ENCODE measurements around the gene EVI5L.
"Not testable (repeated sequence)": the region's sequence is repeated elsewhere in the genome, so short reads cannot be mapped to it uniquely, and the experiment has no call there.

The EVI5L gene

DNA sequence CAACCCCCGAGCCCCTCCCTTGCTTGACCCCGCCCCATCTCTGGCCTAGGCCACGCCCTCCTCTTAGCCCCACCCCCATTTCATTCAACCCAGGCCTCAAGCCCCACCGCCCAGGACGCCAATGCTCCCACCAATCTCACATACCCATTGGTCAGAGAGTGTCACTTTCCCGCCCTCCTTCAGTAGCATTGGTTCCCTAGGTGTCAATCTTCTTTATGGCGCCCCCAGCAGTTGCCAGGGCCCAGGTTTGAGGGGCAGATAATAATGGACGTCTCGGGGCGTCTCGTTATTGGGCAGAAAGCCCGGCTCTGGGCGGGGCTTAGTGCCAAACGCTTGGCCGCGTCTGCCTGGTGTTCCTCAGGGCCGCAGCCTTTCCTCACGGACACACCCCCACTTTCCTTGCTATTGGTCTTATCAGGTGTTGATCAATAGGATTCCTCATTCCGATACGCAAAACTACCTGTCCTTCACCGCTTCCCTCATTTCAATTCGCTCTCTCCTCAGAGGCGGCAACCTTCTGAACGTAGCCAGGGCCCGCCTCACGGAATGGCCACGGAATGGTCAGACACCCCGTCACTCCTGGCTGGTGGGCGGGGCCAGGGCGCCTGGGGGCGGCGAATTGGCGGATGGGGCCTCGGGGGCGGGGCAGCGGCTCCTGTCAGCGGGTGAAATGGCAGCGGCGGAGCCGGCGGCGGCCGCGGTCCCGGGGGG is at the start of gene EVI5L:
Gene EVI5L (plus strand): TSS at position 658 of the 711 bp plus-strand sequence. CDS start 16,325 bp downstream, outside the sequence.
- peaks cover 6% of the 10 kb centered on the region for H3K27me3 ChIP-seq (ENCODE audit: control insufficient read depth, insufficient read depth, low read length)
- H3K9me3 ChIP-seq (ENCODE audit: control insufficient read depth, insufficient read depth, low read length) = no peaks in the 10 kb centered on the region
- H3K9ac ChIP-seq (ENCODE audit: low read depth, low read length) = no peak within 1 kb of the TSS
- H3K4me3 ChIP-seq (ENCODE audit: low read depth, low read length) = peak within 1 kb of the TSS; percentile 58
- no peaks in the 10 kb centered on the region for H3K4me1 ChIP-seq (ENCODE audit: control insufficient read depth, insufficient read depth, low read length)
- H3K36me3 ChIP-seq (ENCODE audit: control insufficient read depth, insufficient read depth, low read length) = no peaks in the 10 kb centered on the region

DNA sequence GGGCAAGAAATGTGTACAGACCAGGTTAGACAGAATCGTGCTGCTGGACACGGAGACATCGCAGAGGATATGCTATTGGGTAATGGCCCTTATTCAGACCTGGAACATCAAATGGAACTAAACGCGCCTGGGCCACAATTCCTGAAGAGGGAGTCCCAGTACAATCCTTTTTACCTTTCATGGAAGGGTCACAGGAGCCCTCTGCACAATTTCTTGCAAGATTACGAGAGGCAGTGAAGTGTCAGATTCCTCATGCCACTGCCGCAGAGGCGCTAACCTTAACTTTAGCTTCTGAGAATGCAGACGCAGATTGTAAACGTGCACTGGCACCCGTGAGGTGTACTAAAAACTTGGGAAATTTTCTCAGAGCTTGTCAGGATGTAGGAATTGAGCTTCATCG is 48.9 kb upstream of the EVI5L start:
- no peaks in the 10 kb centered on the region for H3K36me3 ChIP-seq (ENCODE audit: control insufficient read depth, insufficient read depth, low read length)
- H3K27me3 ChIP-seq (ENCODE audit: control insufficient read depth, insufficient read depth, low read length) = peaks cover 15% of the 10 kb centered on the region
- H3K4me3 ChIP-seq (ENCODE audit: low read depth, low read length) = no peak overlapping the region
- H3K9me3 ChIP-seq (ENCODE audit: control insufficient read depth, insufficient read depth, low read length) = no peaks in the 10 kb centered on the region
- H3K4me1 ChIP-seq (ENCODE audit: control insufficient read depth, insufficient read depth, low read length) = no peaks in the 10 kb centered on the region
- no peak overlapping the region for H3K9ac ChIP-seq (ENCODE audit: low read depth, low read length)

DNA sequence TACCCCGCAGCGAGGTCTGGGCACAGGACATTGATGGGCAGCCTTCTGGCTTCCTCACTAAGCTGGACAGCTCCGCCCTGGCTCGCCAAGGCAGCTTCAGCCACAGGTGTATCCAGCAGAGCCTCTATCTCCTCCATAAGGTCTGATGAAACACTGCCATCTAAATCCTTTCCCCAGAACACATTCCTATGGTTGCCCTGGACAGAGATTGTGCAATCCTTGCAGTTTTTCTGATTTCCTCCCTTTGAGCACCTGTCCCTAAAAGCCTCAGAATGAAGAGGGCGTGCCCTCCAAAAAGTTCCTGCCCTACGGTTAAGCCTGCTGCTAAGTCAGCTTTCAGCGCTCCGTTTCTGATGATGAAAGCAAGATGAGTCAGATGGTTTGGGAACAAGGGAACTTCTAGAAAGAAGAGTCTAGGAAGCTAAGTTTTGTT is 46.0 kb upstream of the EVI5L start:
- Histone ChIP-seq H3K4me1 (ENCODE audit: control insufficient read depth, insufficient read depth, low read length) (no peaks in the 10 kb centered on the region), H3K27me3 (ENCODE audit: control insufficient read depth, insufficient read depth, low read length) (peaks cover 33% of the 10 kb centered on the region), H3K9ac (ENCODE audit: low read depth, low read length) (no peak overlapping the region), H3K9me3 (ENCODE audit: control insufficient read depth, insufficient read depth, low read length) (no peaks in the 10 kb centered on the region), H3K36me3 (ENCODE audit: control insufficient read depth, insufficient read depth, low read length) (no peaks in the 10 kb centered on the region), H3K4me3 (ENCODE audit: low read depth, low read length) (no peak overlapping the region)

DNA sequence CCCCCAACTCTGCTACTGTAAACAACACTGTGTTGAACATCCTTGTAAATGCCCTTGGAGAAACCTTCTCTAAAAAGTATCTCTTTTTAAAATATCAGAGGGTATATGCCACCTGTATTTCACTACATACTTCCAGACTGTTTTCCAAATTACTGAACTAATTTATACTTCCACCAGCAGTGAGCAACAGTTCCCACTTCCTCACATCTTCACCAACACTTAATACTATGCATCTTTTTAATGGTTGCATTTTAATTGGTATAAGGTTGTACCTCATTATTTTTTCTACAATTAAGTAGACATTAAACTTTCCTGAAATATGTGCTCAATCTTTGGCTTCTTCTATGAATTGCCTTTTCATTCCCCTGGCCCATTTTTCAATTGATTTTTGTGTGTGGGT is 45.2 kb upstream of the EVI5L start:
- Histone ChIP-seq H3K36me3 (ENCODE audit: control insufficient read depth, insufficient read depth, low read length) (no peaks in the 10 kb centered on the region), H3K4me1 (ENCODE audit: control insufficient read depth, insufficient read depth, low read length) (no peaks in the 10 kb centered on the region), H3K4me3 (ENCODE audit: low read depth, low read length) (no peak overlapping the region), H3K9ac (ENCODE audit: low read depth, low read length) (no peak overlapping the region), H3K9me3 (ENCODE audit: control insufficient read depth, insufficient read depth, low read length) (no peaks in the 10 kb centered on the region), H3K27me3 (ENCODE audit: control insufficient read depth, insufficient read depth, low read length) (peaks cover 36% of the 10 kb centered on the region)

DNA sequence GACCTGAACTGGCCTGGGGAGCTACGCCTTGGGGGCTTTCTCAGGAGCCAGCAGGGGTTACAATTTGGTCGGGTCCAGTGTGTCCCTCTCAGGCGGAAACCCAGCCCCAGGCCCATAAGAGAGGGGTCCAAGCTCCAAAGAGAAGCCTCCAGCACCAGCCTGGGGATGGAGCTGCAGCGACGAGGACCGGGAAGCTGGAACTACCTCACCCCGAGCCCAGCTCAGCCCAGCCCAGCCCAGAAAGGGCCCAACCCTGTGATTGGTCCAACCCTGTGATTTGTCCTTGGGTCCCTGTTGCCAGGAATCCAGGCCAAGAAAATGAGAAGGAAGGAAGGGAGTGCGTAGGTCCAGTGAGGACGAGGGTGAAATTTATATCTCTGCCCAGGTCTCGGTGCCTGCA is 42.9 kb upstream of the EVI5L start:
- H3K4me1 ChIP-seq (ENCODE audit: control insufficient read depth, insufficient read depth, low read length) = no peaks in the 10 kb centered on the region
- peaks cover 39% of the 10 kb centered on the region for H3K27me3 ChIP-seq (ENCODE audit: control insufficient read depth, insufficient read depth, low read length)
- H3K9me3 ChIP-seq (ENCODE audit: control insufficient read depth, insufficient read depth, low read length) = no peaks in the 10 kb centered on the region
- H3K4me3 ChIP-seq (ENCODE audit: low read depth, low read length) = peak overlapping the region; percentile 60
- no peak overlapping the region for H3K9ac ChIP-seq (ENCODE audit: low read depth, low read length)
- no peaks in the 10 kb centered on the region for H3K36me3 ChIP-seq (ENCODE audit: control insufficient read depth, insufficient read depth, low read length)

DNA sequence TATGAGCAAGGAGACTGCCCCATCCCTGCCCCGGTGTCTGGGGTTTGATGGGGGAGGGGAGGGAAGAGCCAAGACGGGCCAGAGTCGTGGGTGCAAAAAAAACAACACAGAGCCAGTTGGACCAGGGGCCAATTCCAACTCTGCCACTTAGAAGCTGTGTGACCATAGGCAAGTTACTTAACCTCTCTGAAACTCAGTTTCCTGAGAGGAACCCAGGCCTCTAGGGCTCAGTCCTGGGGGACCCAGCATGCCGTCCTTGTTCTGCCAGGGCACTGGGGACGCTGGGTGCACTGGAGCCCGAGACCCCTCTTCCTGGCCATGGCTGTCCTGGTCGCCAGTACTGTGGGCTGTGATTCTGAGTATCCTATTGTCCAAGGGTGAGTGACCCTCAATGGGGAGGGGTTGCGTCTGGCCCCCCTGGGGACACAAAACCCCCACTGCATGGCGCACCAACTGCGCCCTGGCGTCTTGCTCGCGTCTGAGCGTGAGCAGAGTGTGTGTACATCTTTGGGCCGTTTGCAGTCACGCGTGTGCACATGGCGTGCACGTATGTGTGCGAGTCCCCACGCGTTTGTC is 42.3 kb upstream of the EVI5L start:
- H3K9ac ChIP-seq (ENCODE audit: low read depth, low read length) = no peak overlapping the region
- no peaks in the 10 kb centered on the region for H3K9me3 ChIP-seq (ENCODE audit: control insufficient read depth, insufficient read depth, low read length)
- no peaks in the 10 kb centered on the region for H3K36me3 ChIP-seq (ENCODE audit: control insufficient read depth, insufficient read depth, low read length)
- H3K4me3 ChIP-seq (ENCODE audit: low read depth, low read length) = peak overlapping the region; percentile 60
- no peaks in the 10 kb centered on the region for H3K4me1 ChIP-seq (ENCODE audit: control insufficient read depth, insufficient read depth, low read length)
- peaks cover 39% of the 10 kb centered on the region for H3K27me3 ChIP-seq (ENCODE audit: control insufficient read depth, insufficient read depth, low read length)

DNA sequence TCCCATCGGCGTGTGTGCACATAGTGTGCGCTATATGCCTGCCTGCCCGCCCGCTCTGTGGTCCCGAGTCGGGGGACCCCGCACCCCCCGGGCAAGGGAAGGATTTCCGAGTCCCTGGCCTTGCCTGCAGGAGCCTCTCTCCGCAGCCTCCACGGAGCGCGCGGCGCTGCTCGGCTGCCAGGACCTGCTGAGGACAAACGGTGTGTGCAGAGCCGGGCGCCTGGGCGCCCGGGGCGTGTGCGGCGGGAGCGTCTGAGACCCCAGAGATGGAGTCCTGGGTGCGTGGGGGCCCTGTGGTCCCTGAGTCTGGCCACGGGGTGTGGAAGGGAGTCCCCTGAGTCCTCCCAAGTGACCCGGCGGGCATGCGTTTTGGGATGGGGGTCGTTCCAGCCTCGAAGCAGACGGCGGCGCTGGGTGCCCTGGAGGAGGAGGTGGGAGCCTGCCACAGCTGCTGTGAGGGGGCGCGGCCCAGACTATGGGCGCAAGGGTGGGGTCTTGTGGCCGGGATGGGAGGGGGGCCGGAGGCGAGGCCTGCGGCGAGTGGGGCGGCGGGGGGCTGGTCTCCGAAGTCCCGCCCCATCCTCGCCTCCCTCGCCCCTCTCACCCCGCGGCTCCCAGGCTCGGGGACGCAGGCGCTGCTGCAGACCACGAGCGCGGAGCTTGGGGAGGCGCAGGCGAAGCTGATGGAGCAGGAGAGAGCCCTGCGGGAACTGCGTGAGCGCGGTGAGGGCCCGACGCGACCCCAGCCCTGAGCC is 41.7 kb upstream of the EVI5L start:
- H3K9me3 ChIP-seq (ENCODE audit: control insufficient read depth, insufficient read depth, low read length) = no peaks in the 10 kb centered on the region
- H3K9ac ChIP-seq (ENCODE audit: low read depth, low read length) = no peak overlapping the region
- H3K27me3 ChIP-seq (ENCODE audit: control insufficient read depth, insufficient read depth, low read length) = peaks cover 36% of the 10 kb centered on the region
- no peaks in the 10 kb centered on the region for H3K36me3 ChIP-seq (ENCODE audit: control insufficient read depth, insufficient read depth, low read length)
- no peaks in the 10 kb centered on the region for H3K4me1 ChIP-seq (ENCODE audit: control insufficient read depth, insufficient read depth, low read length)
- peak overlapping the region; percentile 77 for H3K4me3 ChIP-seq (ENCODE audit: low read depth, low read length)

DNA sequence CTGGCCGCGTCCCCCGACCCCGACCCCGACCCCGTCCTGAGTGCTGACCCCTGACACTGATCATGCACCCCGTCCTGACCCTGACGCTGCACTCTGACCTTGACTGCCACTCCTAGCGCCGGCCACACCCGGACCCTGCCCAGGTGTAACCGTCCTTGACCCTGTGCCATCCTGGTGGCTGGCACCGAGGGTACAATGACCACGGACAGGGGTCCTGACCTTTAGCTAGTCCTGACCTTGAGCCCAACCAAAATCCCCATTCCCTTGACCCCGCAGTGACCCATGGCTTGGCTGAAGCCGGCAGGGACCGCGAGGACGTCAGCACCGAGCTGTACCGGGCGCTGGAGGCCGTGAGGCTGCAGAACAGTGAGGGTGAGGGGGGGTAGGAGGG is 41.1 kb upstream of the EVI5L start:
- Histone ChIP-seq H3K9ac (ENCODE audit: low read depth, low read length) (no peak overlapping the region), H3K9me3 (ENCODE audit: control insufficient read depth, insufficient read depth, low read length) (no peaks in the 10 kb centered on the region), H3K36me3 (ENCODE audit: control insufficient read depth, insufficient read depth, low read length) (no peaks in the 10 kb centered on the region), H3K27me3 (ENCODE audit: control insufficient read depth, insufficient read depth, low read length) (peaks cover 32% of the 10 kb centered on the region), H3K4me1 (ENCODE audit: control insufficient read depth, insufficient read depth, low read length) (no peaks in the 10 kb centered on the region), H3K4me3 (ENCODE audit: low read depth, low read length) (peak overlapping the region; percentile 77)

DNA sequence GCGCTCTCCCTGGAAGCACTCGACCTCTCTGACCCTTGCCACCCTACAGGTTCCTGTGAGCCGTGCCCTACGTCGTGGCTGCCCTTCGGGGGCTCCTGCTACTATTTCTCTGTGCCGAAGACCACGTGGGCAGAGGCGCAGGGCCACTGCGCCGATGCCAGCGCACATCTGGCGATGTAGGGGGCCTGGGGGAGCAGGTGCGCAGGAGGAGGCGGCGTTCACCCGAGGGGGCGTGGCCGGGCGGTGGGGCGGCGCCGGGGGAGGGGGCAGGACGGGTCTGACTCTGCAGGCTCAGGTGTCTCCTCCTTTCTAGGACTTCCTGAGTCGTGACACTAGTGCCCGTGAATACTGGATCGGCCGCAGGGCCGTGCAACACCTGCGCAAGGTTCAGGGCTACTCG is 40.6 kb upstream of the EVI5L start:
- no peak overlapping the region for H3K9ac ChIP-seq (ENCODE audit: low read depth, low read length)
- peaks cover 28% of the 10 kb centered on the region for H3K27me3 ChIP-seq (ENCODE audit: control insufficient read depth, insufficient read depth, low read length)
- H3K9me3 ChIP-seq (ENCODE audit: control insufficient read depth, insufficient read depth, low read length) = no peaks in the 10 kb centered on the region
- no peaks in the 10 kb centered on the region for H3K36me3 ChIP-seq (ENCODE audit: control insufficient read depth, insufficient read depth, low read length)
- H3K4me3 ChIP-seq (ENCODE audit: low read depth, low read length) = peak overlapping the region; percentile 77
- no peaks in the 10 kb centered on the region for H3K4me1 ChIP-seq (ENCODE audit: control insufficient read depth, insufficient read depth, low read length)

DNA sequence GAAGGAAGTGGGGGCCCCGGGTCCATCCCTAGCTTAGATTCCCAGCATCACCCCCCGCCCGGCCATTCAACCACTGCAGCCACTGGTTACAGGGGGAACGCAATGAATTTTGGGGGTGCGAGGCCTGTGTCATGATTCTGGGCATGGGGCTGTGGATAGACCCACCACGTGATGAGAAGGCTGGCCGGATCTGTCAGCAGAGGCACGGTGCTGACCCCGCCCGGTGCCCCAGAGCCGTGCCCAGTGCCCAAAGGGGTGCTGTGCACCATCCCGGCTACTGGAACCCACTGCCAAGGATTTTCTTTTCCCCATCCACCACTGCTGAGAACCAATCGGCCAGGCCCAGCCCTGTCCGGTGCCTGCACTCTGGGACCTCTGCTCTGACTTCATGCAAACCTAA is 39.6 kb upstream of the EVI5L start:
- Histone ChIP-seq H3K9me3 (ENCODE audit: control insufficient read depth, insufficient read depth, low read length) (no peaks in the 10 kb centered on the region), H3K4me3 (ENCODE audit: low read depth, low read length) (no peak overlapping the region), H3K9ac (ENCODE audit: low read depth, low read length) (no peak overlapping the region), H3K36me3 (ENCODE audit: control insufficient read depth, insufficient read depth, low read length) (no peaks in the 10 kb centered on the region), H3K4me1 (ENCODE audit: control insufficient read depth, insufficient read depth, low read length) (no peaks in the 10 kb centered on the region), H3K27me3 (ENCODE audit: control insufficient read depth, insufficient read depth, low read length) (peaks cover 24% of the 10 kb centered on the region)

DNA sequence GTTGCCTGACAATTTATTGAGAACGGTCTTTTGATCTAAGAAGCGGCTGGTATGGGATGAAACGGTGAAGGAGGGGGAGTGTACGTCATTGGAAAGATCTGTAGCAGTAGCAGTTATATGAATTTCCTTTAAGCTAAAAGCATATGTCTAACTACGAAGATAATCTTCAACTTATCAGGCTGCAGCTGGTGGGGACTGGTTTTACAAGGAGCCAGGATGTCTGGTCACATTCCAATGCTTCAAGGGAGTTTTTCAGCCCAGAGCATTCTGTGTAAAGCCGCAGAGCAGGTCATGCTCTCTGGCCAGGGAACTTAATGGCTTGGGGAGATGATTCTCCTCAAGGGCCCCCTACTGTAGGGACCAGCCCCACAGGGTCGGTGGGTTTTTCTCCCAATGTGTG is 37.7 kb upstream of the EVI5L start:
- H3K4me1 ChIP-seq (ENCODE audit: control insufficient read depth, insufficient read depth, low read length) = no peaks in the 10 kb centered on the region
- H3K4me3 ChIP-seq (ENCODE audit: low read depth, low read length) = no peak overlapping the region
- H3K9me3 ChIP-seq (ENCODE audit: control insufficient read depth, insufficient read depth, low read length) = no peaks in the 10 kb centered on the region
- H3K27me3 ChIP-seq (ENCODE audit: control insufficient read depth, insufficient read depth, low read length) = peaks cover 19% of the 10 kb centered on the region
- H3K9ac ChIP-seq (ENCODE audit: low read depth, low read length) = no peak overlapping the region
- no peaks in the 10 kb centered on the region for H3K36me3 ChIP-seq (ENCODE audit: control insufficient read depth, insufficient read depth, low read length)

DNA sequence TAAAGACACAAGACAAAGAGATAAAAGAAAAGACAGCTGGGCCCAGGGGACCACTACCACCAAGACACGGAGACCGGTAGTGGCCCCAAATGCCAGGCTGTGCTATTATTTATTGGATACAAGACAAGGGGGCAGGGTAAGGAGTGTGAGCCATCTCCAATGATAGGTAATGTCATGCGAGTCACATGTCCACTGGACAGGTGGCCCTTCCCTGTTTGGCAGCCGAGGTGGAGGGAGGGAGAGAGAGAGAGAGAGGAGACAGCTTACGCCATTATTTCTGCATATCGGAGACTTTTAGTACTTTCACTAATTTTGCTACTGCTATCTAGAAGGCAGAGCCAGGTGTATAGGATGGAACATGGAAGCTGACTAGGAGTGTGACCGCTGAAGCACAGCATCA is 37.3 kb upstream of the EVI5L start:
- H3K9me3 ChIP-seq (ENCODE audit: control insufficient read depth, insufficient read depth, low read length) = not testable (repeated sequence)

More for the DNA sequence above, 37.3 kb upstream of the EVI5L start:
- not testable (repeated sequence) for H3K4me3 ChIP-seq (ENCODE audit: low read depth, low read length); H3K9ac ChIP-seq (ENCODE audit: low read depth, low read length); H3K4me1 ChIP-seq (ENCODE audit: control insufficient read depth, insufficient read depth, low read length); H3K36me3 ChIP-seq (ENCODE audit: control insufficient read depth, insufficient read depth, low read length)
- peaks cover 15% of the 10 kb centered on the region for H3K27me3 ChIP-seq (ENCODE audit: control insufficient read depth, insufficient read depth, low read length)

All from iPS-15b (cell line).